Activated T-helper 17 cell treated with anti-CD3 and anti-CD28 coated beads, Interleukin-2, amount 50 U/mL, for 72 hours (primary cell): Measurements from ENCODE around the gene BRINP2. TPM values are rescaled to one million over a fixed set of nuclear protein-coding genes. Genes with fewer than 3 reads are reported as not detected.

Experiments
- ATAC-seq: fragments of 150-1000 bp; cut with Tn5 transposase; replicated peaks from 2 replicates; pipeline ENCODE4 v1.10.0; 2021; ENCODE audit warnings: mild to moderate bottlenecking, moderate library complexity
- H3K27ac Mint-ChIP-seq: one replicate; pipeline ENCODE4 v1.8.0; 2022; ENCODE audit warnings: mixed read lengths
- H3K27me3 Mint-ChIP-seq: one replicate; pipeline ENCODE4 v1.8.0; 2022; ENCODE audit warnings: mixed read lengths
- H3K36me3 Mint-ChIP-seq: one replicate; pipeline ENCODE4 v1.8.0; 2022; ENCODE audit warnings: low read depth, mild to moderate bottlenecking, mixed read lengths
- H3K4me1 Mint-ChIP-seq: one replicate; pipeline ENCODE4 v1.8.0; 2022; ENCODE audit warnings: mixed read lengths
- H3K4me3 Mint-ChIP-seq: one replicate; pipeline ENCODE4 v1.8.0; 2022; ENCODE audit warnings: mild to moderate bottlenecking, mixed read lengths
- H3K9me3 Mint-ChIP-seq: one replicate; pipeline ENCODE4 v1.8.0; 2022; ENCODE audit warnings: mixed read lengths
- total RNA-seq, 2 donors: library from RNA; stranded (reverse); gene quantifications; one replicate each; pipeline ENCODE4 v1.2.3, GENCODE V29; 2022

Gene BRINP2
- total RNA-seq, 2 donors from 2014 or later = not detected

- H3K27ac Mint-ChIP-seq = no peak overlapping the region
- H3K9me3 Mint-ChIP-seq = peaks cover 15% of the 10 kb centered on the region
- H3K4me1 Mint-ChIP-seq = no peaks in the 10 kb centered on the region
- no peak overlapping the region for H3K4me3 Mint-ChIP-seq
- ATAC-seq = no peak
- H3K27me3 Mint-ChIP-seq = no peaks in the 10 kb centered on the region
- no peaks in the 10 kb centered on the region for H3K36me3 Mint-ChIP-seq
Measured at GRCh38 chr1:177255411-177255810, 84.7 kb downstream of the BRINP2 start.

- H3K9me3 Mint-ChIP-seq = peaks cover 15% of the 10 kb centered on the region
- no peaks in the 10 kb centered on the region for H3K4me1 Mint-ChIP-seq
- no peak overlapping the region for H3K4me3 Mint-ChIP-seq
- H3K27me3 Mint-ChIP-seq = no peaks in the 10 kb centered on the region
- no peaks in the 10 kb centered on the region for H3K36me3 Mint-ChIP-seq
- ATAC-seq = no peak
- H3K27ac Mint-ChIP-seq = no peak overlapping the region
Measured at GRCh38 chr1:177256153-177257075, 85.7 kb downstream of the BRINP2 start.

GRCh38 chr1:177257128-177257527 lies 86.4 kb downstream of the BRINP2 start:
- Mint-ChIP-seq H3K27ac (no peak overlapping the region), H3K4me1 (no peaks in the 10 kb centered on the region), H3K4me3 (no peak overlapping the region), H3K9me3 (peaks cover 15% of the 10 kb centered on the region), H3K36me3 (no peaks in the 10 kb centered on the region), H3K27me3 (no peaks in the 10 kb centered on the region)
- no peak for ATAC-seq

GRCh38 chr1:177257576-177257975 lies 86.8 kb downstream of the BRINP2 start:
- H3K27me3 Mint-ChIP-seq = no peaks in the 10 kb centered on the region
- H3K9me3 Mint-ChIP-seq = peaks cover 14% of the 10 kb centered on the region
- H3K4me1 Mint-ChIP-seq = no peaks in the 10 kb centered on the region
- no peak for ATAC-seq
- no peak overlapping the region for H3K27ac Mint-ChIP-seq
- no peak overlapping the region for H3K4me3 Mint-ChIP-seq
- no peaks in the 10 kb centered on the region for H3K36me3 Mint-ChIP-seq

GRCh38 chr1:177270863-177271262 lies 100.1 kb downstream of the BRINP2 start:
- no peak for ATAC-seq
- H3K27me3 Mint-ChIP-seq = no peaks in the 10 kb centered on the region
- no peaks in the 10 kb centered on the region for H3K4me1 Mint-ChIP-seq
- H3K36me3 Mint-ChIP-seq = no peaks in the 10 kb centered on the region
- no peak overlapping the region for H3K4me3 Mint-ChIP-seq
- H3K27ac Mint-ChIP-seq = no peak overlapping the region
- H3K9me3 Mint-ChIP-seq = no peaks in the 10 kb centered on the region

- Mint-ChIP-seq H3K27ac (no peak overlapping the region), H3K4me1 (no peaks in the 10 kb centered on the region), H3K27me3 (no peaks in the 10 kb centered on the region), H3K4me3 (no peak overlapping the region), H3K9me3 (no peaks in the 10 kb centered on the region), H3K36me3 (no peaks in the 10 kb centered on the region)
- ATAC-seq = no peak
Measured at GRCh38 chr1:177273141-177273540, 102.4 kb downstream of the BRINP2 start.

- Mint-ChIP-seq H3K36me3 (no peaks in the 10 kb centered on the region), H3K27me3 (no peaks in the 10 kb centered on the region), H3K4me3 (no peak overlapping the region), H3K4me1 (no peaks in the 10 kb centered on the region), H3K27ac (no peak overlapping the region), H3K9me3 (no peaks in the 10 kb centered on the region)
- no peak for ATAC-seq
Measured at GRCh38 chr1:177274687-177275211, 104.0 kb downstream of the BRINP2 start.

- Mint-ChIP-seq H3K9me3 (no peaks in the 10 kb centered on the region), H3K4me3 (no peak overlapping the region), H3K4me1 (no peaks in the 10 kb centered on the region), H3K36me3 (no peaks in the 10 kb centered on the region), H3K27me3 (no peaks in the 10 kb centered on the region), H3K27ac (no peak overlapping the region)
- no peak for ATAC-seq
Measured at GRCh38 chr1:177275736-177276135, 105.0 kb downstream of the BRINP2 start.

- H3K36me3 Mint-ChIP-seq = no peaks in the 10 kb centered on the region
- no peak for ATAC-seq
- H3K4me1 Mint-ChIP-seq = no peaks in the 10 kb centered on the region
- H3K27ac Mint-ChIP-seq = no peak overlapping the region
- H3K27me3 Mint-ChIP-seq = no peaks in the 10 kb centered on the region
- H3K4me3 Mint-ChIP-seq = no peak overlapping the region
- no peaks in the 10 kb centered on the region for H3K9me3 Mint-ChIP-seq
Measured at GRCh38 chr1:177278626-177279390, 108.0 kb downstream of the BRINP2 start.

- ATAC-seq = no peak
- H3K4me1 Mint-ChIP-seq = no peaks in the 10 kb centered on the region
- no peak overlapping the region for H3K27ac Mint-ChIP-seq
- H3K4me3 Mint-ChIP-seq = no peak overlapping the region
- H3K27me3 Mint-ChIP-seq = no peaks in the 10 kb centered on the region
- no peaks in the 10 kb centered on the region for H3K9me3 Mint-ChIP-seq
- H3K36me3 Mint-ChIP-seq = no peaks in the 10 kb centered on the region
Measured at GRCh38 chr1:177281901-177282300, 111.1 kb downstream of the BRINP2 start.

GRCh38 chr1:177282976-177283375 lies 112.2 kb downstream of the BRINP2 start:
- no peak for ATAC-seq
- no peaks in the 10 kb centered on the region for H3K4me1 Mint-ChIP-seq
- H3K36me3 Mint-ChIP-seq = no peaks in the 10 kb centered on the region
- no peaks in the 10 kb centered on the region for H3K27me3 Mint-ChIP-seq
- no peak overlapping the region for H3K4me3 Mint-ChIP-seq
- H3K27ac Mint-ChIP-seq = no peak overlapping the region
- no peaks in the 10 kb centered on the region for H3K9me3 Mint-ChIP-seq

- Mint-ChIP-seq H3K27me3 (no peaks in the 10 kb centered on the region), H3K36me3 (no peaks in the 10 kb centered on the region), H3K27ac (no peak overlapping the region)
Measured at GRCh38 chr1:177283380-177283779, 112.6 kb downstream of the BRINP2 start.

GRCh38 chr1:177286396-177286795 lies 115.6 kb downstream of the BRINP2 start:
- H3K27me3 Mint-ChIP-seq = no peaks in the 10 kb centered on the region
- no peak overlapping the region for H3K4me3 Mint-ChIP-seq
- H3K9me3 Mint-ChIP-seq = no peaks in the 10 kb centered on the region
- no peak overlapping the region for H3K27ac Mint-ChIP-seq
- ATAC-seq = no peak
- H3K36me3 Mint-ChIP-seq = no peaks in the 10 kb centered on the region
- H3K4me1 Mint-ChIP-seq = no peaks in the 10 kb centered on the region

More at GRCh38 chr1:177283380-177283779, 112.6 kb downstream of the BRINP2 start:
- Mint-ChIP-seq H3K9me3 (no peaks in the 10 kb centered on the region), H3K4me1 (no peaks in the 10 kb centered on the region), H3K4me3 (no peak overlapping the region)
- no peak for ATAC-seq

- Mint-ChIP-seq H3K4me1 (no peaks in the 10 kb centered on the region), H3K27me3 (no peaks in the 10 kb centered on the region), H3K9me3 (no peaks in the 10 kb centered on the region), H3K36me3 (no peaks in the 10 kb centered on the region), H3K4me3 (no peak overlapping the region), H3K27ac (no peak overlapping the region)
- ATAC-seq = no peak
Measured at GRCh38 chr1:177287270-177287669, 116.5 kb downstream of the BRINP2 start.

- ATAC-seq = no peak
- H3K27ac Mint-ChIP-seq = no peak overlapping the region
- no peak overlapping the region for H3K4me3 Mint-ChIP-seq
- no peaks in the 10 kb centered on the region for H3K27me3 Mint-ChIP-seq
- no peaks in the 10 kb centered on the region for H3K4me1 Mint-ChIP-seq
- no peaks in the 10 kb centered on the region for H3K36me3 Mint-ChIP-seq
- no peaks in the 10 kb centered on the region for H3K9me3 Mint-ChIP-seq
Measured at GRCh38 chr1:177287994-177288393, 117.2 kb downstream of the BRINP2 start.
